Sigmoid colon (tissue), 7 donors: ENCODE results near the gene GPR68. TPM values are rescaled to one million over a fixed set of nuclear protein-coding genes. Genes with fewer than 3 reads are reported as not detected.
A peak's percentile ranks its signal among the peaks of the same experiment; 100 is the strongest.
"Not testable (repeated sequence)": the region's sequence is repeated elsewhere in the genome, so short reads cannot be mapped to it uniquely, and the experiment has no call there.

Experiments used
- DNase-seq: peaks from one replicate; pipeline ENCODE4 v3.0.0-alpha.2; 2019
- H3K27ac ChIP-seq, 4 donors: fragments of 200-600 bp; sonication (generic); one replicate each; pipeline ENCODE4 v1.5.1; 2016 to 2019; ENCODE audit warnings: mild to moderate bottlenecking in 1 of 4
- H3K27me3 ChIP-seq, 3 donors: fragments of 200-600 bp; sonication (generic); one replicate each; pipeline ENCODE4 v1.5.1; 2019; ENCODE audit warnings: mild to moderate bottlenecking in 1 of 3
- H3K36me3 ChIP-seq, 4 donors: fragments of 200-600 bp; sonication (generic); one replicate each; pipeline ENCODE4 v1.5.1; 2016 to 2019
- H3K4me1 ChIP-seq, 4 donors: fragments of 200-600 bp; sonication (generic); one replicate each; pipeline ENCODE4 v1.5.1; 2017 to 2019
- H3K4me3 ChIP-seq, 4 donors: fragments of 200-600 bp; sonication (generic); one replicate each; pipeline ENCODE4 v1.5.1; 2017 to 2019; ENCODE audit warnings: mild to moderate bottlenecking in 2 of 4, moderate library complexity in 1 of 4
- H3K9me3 ChIP-seq, 4 donors: fragments of 200-600 bp in 3 of 4; sonication (generic) in 3 of 4; one replicate each; pipeline versions ENCODE4 v1.5.1 to v1.6.1; 2013 to 2019
- CTCF ChIP-seq, 4 experiments: fragments of 450-650 bp in 3 of 4; fragments of 200-600 bp in 1 of 4; IDR thresholded peaks; one replicate each; pipeline ENCODE4 v1.5.1; 2016 to 2019; ENCODE audit warnings: antibody characterized with exemption in 4 of 4, mild to moderate bottlenecking in 3 of 4, moderate library complexity in 2 of 4
- EP300 ChIP-seq, 4 donors: sonication (generic); formaldehyde crosslinking; IDR thresholded peaks; one replicate each; pipeline ENCODE4 v1.6.1; 2017; ENCODE audit warnings: antibody characterized with exemption in 4 of 4
- POLR2A ChIP-seq, 2 donors: fragments of 450-650 bp; IDR thresholded peaks; one replicate each; pipeline ENCODE4 v1.6.1; 2016; ENCODE audit warnings: antibody characterized with exemption in 2 of 2, mild to moderate bottlenecking in 2 of 2, moderate library complexity in 2 of 2
- POLR2AphosphoS5 ChIP-seq, 4 donors: sonication (generic); formaldehyde crosslinking; IDR thresholded peaks; one replicate each; pipeline ENCODE4 v1.6.1; 2017; ENCODE audit warnings: antibody characterized with exemption in 4 of 4
- WGBS, 2 donors: extraction: QIAGEN DNeasy Blood & Tissue Kit; methylation state at CpG; one replicate each; pipeline ENCODE4 v1.1.7; 2013; 5-methylcytosine and 5-hydroxymethylcytosine counted together
- intact Hi-C: fragments of 100-400 bp; cut with DNase I; formaldehyde crosslinking; loops from one replicate; pipeline ENCODE4 v1.15.1; 2023
- polyA plus RNA-seq, 3 donors: library from polyadenylated mRNA; stranded (reverse); fragments of 200-250 nt; gene quantifications; one replicate each; pipeline ENCODE4 v1.2.3, GENCODE V29; 2013
- total RNA-seq, 4 donors: library from RNA; depleted of rRNA; stranded (reverse); fragments of >200 nt; gene quantifications; one replicate each; pipeline ENCODE4 v1.1.0, GENCODE V29; 2016
- donor health status: healthy with polysubstance abuse.
- donor health status: Bipolar disorder and iron deficiency.
- donor health status: healthy.

Gene GPR68
- total and polyA plus RNA-seq, 7 donors: 0.46 to 1.7 (median 1.2) TPM; not detected in 1

DNA sequence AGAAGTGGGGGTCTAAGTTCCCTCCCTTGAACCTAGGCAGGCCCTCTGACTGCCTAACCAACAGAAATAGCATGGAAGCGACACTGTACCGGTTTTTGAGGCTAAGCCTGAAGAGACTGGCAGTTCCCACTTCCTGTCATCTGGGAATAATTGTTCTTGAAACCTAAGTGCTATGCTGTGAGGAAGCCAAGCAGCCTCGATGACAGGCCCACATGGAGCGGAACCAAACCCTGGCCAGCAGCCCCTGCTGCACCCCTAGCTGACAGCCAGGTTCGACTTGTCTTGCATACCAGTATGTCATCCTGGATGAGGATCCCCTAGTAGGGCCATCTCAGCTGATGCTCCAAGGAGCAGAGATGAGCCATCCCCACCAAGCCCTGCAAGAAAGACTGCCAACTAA is 6.4 kb upstream of the GPR68 start:
- Histone ChIP-seq H3K27ac (peak overlapping the region in 1 of 4 donors; percentile 18), H3K4me1 (peaks cover 0 to 19% (median 16%) of the 10 kb centered on the region in 4 donors), H3K4me3 (no peak overlapping the region), H3K27me3 (no peaks in the 10 kb centered on the region), H3K36me3 (no peaks in the 10 kb centered on the region), H3K9me3 (no peaks in the 10 kb centered on the region)
- TF ChIP-seq POLR2AphosphoS5 (IDR thresholded peaks at IDR 0.05): no peak
- TF ChIP-seq POLR2A (IDR thresholded peaks at IDR 0.05): no peak
- no peak for TF ChIP-seq EP300 (IDR thresholded peaks at IDR 0.05)
- TF ChIP-seq CTCF (IDR thresholded peaks at IDR 0.05): no peak
- WGBS, 2 donors: 69 to 77% methylated on average over 5 of the region's 5 CpGs
- DNase-seq: no peak
- intact Hi-C loops: no loop called here

GRCh38 chr14:91249841-91250616 is 5.5 kb upstream of the GPR68 start:
- Histone ChIP-seq H3K9me3 (no peaks in the 10 kb centered on the region), H3K27me3 (no peaks in the 10 kb centered on the region), H3K36me3 (no peaks in the 10 kb centered on the region), H3K27ac (peak overlapping the region in 1 of 4 donors; percentile 18), H3K4me1 (peaks cover 0 to 20% (median 14%) of the 10 kb centered on the region in 4 donors), H3K4me3 (no peak overlapping the region)
- no peak for DNase-seq
- TF ChIP-seq POLR2A (IDR thresholded peaks at IDR 0.05) (no peak), CTCF (IDR thresholded peaks at IDR 0.05) (no peak), EP300 (IDR thresholded peaks at IDR 0.05) (no peak), POLR2AphosphoS5 (IDR thresholded peaks at IDR 0.05) (no peak)
- 45 to 73% methylated on average over 10 of the region's 10 CpGs for WGBS, 2 donors
- intact Hi-C loops: no loop called here

DNA sequence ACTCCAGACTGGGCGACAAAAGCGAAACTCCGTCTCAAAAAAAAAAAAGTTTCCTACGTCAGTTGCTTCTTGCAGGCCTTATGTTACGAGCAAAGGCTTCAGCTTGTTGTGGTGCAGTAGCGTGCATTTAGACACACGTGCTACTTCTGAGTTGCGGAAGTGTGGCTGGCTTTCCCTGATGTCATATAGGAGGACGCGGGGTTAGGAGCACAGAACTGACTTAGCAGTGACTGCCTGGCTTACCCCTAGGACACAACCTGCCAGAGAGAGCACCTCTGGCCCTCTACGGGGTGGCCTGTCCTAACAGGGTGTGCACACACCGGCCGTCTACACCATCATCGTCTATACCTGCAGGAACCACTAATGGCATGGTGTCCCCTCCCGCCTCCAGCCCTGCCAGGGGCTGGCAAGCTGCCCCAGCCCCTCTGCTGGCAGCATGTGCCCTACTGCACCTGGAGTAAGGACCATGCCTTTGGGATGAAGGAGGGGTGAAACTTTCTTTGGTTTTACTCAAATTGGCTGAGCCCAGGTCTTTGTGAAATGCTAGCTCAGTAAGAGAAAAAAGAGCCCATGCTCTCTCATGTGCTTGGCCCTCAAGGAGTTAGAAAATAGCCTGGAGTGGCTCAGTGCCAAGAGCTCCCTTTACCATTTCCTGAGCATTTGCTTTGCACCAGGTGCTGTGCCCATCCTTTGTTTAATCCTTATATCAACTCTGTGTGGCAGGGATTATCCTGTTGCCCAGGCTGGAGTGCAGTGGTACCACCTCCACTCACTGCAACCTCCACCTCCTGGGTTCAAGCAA is 1.7 kb upstream of the GPR68 start:
- H3K4me3 ChIP-seq: no peak overlapping the region
- no peaks in the 10 kb centered on the region for H3K36me3 ChIP-seq
- peaks cover 0 to 15% (median 5%) of the 10 kb centered on the region in 4 donors for H3K4me1 ChIP-seq
- no peak for DNase-seq
- H3K9me3 ChIP-seq: no peaks in the 10 kb centered on the region
- TF ChIP-seq CTCF (IDR thresholded peaks at IDR 0.05) (no peak), POLR2A (IDR thresholded peaks at IDR 0.05) (no peak)
- intact Hi-C loops: no loop called here
- no peak overlapping the region for H3K27ac ChIP-seq
- 80 to 88% methylated on average over 15 of the region's 15 CpGs for whole genome bisulfite sequencing, 2 donors
- no peaks in the 10 kb centered on the region for H3K27me3 ChIP-seq

DNA sequence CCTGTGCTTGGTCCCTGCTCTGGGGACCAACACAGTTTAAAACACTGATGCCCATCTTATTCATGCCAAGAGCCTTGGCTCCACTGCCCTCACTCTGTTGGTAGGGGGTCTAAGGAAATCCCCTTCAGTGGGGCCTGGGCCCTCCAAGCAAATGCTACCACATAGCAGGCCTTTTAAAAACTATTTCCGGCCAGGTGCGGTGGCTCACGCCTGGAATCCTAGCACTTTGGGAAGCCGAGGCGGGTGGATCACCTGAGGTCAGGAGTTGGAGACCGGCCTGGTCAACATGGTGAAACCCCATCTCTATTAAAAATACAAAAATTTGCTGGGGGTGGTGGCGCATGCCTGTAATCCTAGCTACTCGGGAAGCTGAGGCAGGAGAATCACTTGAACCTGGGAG is 1.1 kb upstream of the GPR68 start:
- WGBS, 2 donors: 90 to 94% methylated on average over 8 of the region's 8 CpGs
- H3K27ac ChIP-seq, H3K27me3 ChIP-seq, H3K4me3 ChIP-seq, intact Hi-C loops, H3K9me3 ChIP-seq, DNase-seq, H3K36me3 ChIP-seq: not testable (repeated sequence)
- peaks cover 0 to 15% (median 5%) of the 10 kb centered on the region in 4 donors for H3K4me1 ChIP-seq

DNA sequence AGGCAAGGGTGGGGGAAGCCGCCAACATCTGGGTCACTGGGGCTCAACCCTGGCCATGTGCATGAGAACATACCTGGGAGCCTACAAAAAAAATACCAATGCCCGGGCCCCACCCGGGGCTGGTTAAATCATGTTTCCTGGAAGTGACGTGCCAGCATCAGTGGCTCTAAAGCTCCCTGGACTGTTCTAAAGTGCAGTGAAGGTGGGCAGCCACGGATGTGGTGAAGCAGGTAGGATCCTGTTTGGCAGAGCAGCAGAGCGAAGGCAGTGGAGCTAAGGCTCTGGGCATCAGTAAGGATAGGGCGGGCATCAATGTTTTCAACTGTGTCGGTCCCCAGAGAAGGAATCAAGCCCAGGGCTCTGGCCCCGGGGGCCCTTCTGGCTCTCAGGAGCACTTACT is 525 bp upstream of the GPR68 start:
- no peaks in the 10 kb centered on the region for H3K27me3 ChIP-seq
- no peaks in the 10 kb centered on the region for H3K36me3 ChIP-seq
- H3K4me1 ChIP-seq: peaks cover 0 to 12% (median 5%) of the 10 kb centered on the region in 4 donors
- TF ChIP-seq POLR2AphosphoS5 (IDR thresholded peaks at IDR 0.05) (no peak), POLR2A (IDR thresholded peaks at IDR 0.05) (no peak), CTCF (IDR thresholded peaks at IDR 0.05) (no peak), EP300 (IDR thresholded peaks at IDR 0.05) (no peak)
- no peaks in the 10 kb centered on the region for H3K9me3 ChIP-seq
- peak overlapping the region in 1 of 4 donors; percentile 29 for H3K4me3 ChIP-seq
- intact Hi-C loops: no loop called here
- DNase-seq: no peak
- peak overlapping the region in 2 of 4 donors; percentile 30 to 59 for H3K27ac ChIP-seq
- 71 to 74% methylated on average over 9 of the region's 9 CpGs for WGBS, 2 donors
